Suppressor macrophage treated with lipopolysaccharide for 1 hour (primary cell): Measurements from ENCODE around the gene EID1.
"Not testable (repeated sequence)": the region's sequence is repeated elsewhere in the genome, so short reads cannot be mapped to it uniquely, and the experiment has no call there.

Source experiments
- DNase-seq, 3 donors: peaks; one replicate each; pipeline ENCODE4 v3.0.0-alpha.2; 2020 to 2022

Gene EID1

GRCh38 chr15:48871542-48871941 is 6.4 kb upstream of the EID1 start:
- DNase-seq = no peak

GRCh38 chr15:48872632-48873031 is 5.3 kb upstream of the EID1 start:
- no peak for DNase-seq

- no peak for DNase-seq
These were observed 2.5 kb upstream of the EID1 start for GRCh38 chr15:48875241-48875960.

- no peak for DNase-seq
These were observed 1.9 kb upstream of the EID1 start for GRCh38 chr15:48876057-48876456.

- no peak for DNase-seq
These were observed 2.2 kb downstream of the EID1 start for GRCh38 chr15:48880070-48880634.

GRCh38 chr15:48883699-48884098 is 5.8 kb downstream of the EID1 start:
- DNase-seq = no peak

GRCh38 chr15:48887144-48887543 is 9.2 kb downstream of the EID1 start:
- DNase-seq = no peak

DNA sequence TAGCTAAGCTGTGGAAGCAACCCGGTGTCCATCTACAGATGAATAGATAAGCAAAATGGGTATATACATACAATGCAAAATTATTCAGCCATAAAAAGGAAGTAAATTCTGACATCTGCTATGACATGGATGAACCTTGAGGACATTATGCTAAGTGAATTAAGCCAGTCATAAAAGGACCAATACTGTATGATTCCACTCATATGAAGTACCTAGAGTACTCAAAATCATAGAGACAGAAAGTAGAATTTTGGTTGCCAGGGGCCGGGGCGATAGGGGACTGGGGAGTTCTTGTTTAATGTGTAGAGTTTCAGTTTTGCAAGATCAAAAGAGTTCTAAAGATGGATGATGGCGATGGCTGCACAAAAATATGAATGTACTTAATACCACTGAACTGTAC is 10.3 kb downstream of the EID1 start:
- DNase-seq = no peak

- no peak for DNase-seq
These were observed 10.9 kb downstream of the EID1 start for GRCh38 chr15:48888836-48889235.

DNA sequence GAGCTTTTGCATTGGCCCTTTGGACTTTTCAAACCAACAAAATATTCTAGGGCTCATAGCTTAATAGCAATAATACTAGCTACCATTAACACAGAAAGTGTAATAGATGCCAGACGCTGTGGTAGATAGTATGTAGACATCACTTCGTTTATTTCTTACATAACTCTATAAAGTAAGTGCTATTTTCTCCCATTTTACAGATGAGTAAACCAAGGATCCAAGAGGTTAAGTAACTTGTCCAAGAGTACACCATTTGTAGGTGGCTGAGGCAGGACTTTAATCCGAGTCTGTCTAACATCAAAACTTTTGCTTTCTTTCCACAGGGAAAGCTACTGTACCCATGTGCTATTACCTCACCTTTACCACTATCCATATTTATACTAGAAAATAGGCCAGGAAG is 12.0 kb downstream of the EID1 start:
- no peak for DNase-seq

DNA sequence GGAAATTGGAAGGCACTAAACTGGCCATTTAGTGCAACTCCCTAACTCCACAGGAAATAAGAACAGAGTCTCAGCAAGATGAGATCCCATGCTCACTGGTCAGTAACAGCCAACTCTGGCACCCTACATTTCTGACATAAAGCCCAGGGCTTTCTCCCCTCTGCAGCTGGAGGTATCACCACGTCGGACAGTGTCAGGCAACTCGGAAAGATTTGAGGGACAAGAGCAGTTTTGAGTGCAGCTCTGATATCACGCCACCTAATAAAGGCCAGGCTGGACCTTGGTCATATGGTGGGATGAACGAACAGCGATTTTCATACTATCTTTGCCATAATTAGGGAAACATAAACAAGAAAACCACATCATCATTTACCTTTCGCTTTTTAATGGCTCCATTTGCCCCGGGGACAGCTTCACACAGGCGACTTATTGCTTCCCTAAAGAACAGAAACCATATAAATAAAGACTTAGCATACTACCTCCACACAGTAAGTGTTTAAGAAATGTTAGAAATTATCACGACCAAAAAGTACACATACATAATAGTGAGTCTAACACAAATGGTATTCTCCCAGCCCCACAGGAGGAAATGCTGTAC is 12.5 kb downstream of the EID1 start:
- no peak for DNase-seq

- DNase-seq = no peak
These were observed 13.4 kb downstream of the EID1 start for GRCh38 chr15:48891232-48891765.

- no peak for DNase-seq
These were observed 15.4 kb downstream of the EID1 start for GRCh38 chr15:48893311-48893710.

DNA sequence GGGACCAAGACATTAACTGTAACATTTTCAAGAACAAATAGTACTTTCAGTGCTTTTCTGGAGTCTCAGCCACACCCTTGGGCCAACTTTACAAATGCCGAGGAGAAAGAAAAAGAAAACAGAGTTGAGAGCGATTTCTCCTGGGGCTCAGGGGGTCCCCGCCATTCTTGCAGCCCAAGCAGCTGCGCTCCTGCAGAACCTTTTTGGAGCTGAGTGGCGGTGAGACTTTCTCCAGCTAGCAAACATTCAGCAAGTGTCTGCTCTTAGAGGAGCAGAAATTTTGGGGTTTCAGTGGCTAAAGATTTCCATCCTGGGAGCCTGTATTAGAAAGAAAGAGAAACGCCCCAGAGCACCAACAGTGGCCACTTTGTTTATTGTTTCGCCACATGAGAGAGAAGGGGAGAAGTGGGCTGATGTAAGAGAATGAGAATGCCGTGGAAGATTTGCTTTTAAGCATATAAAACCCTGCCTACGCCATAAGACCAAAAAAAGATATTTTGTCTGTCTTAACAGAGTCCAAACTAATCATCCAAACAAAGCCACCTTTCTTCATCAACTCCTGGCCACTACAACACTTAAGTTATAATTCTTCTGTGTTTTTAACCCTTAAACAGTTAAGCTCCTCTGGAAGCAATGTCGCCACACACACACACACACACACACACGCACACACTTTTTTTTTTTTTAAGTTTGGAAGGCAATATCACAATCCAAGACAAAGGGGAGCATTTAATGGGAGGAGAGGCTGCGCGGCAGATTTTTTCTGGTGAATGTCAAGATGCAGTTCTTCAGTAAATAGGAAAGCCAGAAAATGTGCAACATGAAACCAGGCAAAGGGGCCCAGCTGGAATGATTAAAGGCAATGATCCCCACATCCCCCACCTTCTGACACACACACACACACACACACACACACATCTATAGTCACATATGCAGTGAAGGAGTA is 19.2 kb downstream of the EID1 start:
- DNase-seq = no peak

DNA sequence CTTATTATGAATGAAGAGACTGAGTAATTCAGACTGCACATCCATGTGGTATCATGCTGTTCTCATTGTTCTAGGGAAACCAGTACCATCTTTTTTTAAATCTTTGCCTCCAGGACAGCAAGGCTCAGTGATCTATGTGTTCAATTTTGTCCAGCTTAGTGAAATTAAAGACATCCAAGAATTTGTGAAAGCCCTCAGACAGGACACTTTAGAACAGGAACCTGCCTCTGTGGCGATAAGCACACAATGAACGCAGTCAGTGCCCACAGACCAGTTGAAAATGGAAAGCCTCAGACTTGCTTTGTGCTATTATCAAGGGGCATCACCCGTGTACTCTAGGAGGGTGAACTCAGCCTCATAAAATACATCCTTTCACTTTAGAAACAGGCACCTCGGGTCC is 20.1 kb downstream of the EID1 start:
- no peak for DNase-seq

DNA sequence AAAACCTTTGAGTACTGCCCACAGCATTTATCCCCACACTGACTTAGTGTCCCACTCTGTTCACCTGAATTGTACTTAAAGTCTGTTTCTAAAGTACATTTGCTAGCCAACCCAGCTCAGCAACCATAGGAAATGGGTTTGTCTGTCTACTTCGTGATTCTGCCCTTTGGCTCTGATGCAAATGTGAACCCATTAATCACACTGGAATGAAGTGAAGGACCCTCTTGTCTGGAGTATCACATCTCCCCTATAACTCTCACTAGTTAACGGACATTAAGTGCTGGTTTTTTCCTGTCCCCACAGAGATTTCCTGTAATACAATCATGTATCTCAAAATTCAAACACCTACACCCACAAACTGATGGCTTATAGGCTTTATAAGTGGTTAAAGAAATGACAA is 20.5 kb downstream of the EID1 start:
- no peak for DNase-seq

DNA sequence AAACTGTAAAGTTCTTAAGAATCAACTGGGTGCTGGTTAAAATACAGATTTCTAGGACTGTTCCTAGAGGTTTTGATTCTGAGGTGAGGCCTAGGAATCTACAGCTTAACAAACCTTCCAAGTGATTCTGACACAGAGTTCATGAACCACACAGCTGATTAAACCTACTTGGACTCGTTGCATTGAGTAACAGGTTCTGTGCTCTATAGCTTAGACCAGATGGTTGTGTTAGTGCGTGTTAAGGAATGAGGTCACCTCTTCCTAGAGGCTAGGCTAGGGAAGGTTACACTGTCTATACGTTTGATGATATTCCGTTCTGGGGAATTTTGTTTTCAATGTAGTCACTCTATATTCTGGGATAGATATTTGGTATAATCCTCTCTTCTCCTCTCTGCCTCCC is 21.9 kb downstream of the EID1 start:
- no peak for DNase-seq

- no peak for DNase-seq
These were observed 26.8 kb downstream of the EID1 start for GRCh38 chr15:48904758-48905157.

DNA sequence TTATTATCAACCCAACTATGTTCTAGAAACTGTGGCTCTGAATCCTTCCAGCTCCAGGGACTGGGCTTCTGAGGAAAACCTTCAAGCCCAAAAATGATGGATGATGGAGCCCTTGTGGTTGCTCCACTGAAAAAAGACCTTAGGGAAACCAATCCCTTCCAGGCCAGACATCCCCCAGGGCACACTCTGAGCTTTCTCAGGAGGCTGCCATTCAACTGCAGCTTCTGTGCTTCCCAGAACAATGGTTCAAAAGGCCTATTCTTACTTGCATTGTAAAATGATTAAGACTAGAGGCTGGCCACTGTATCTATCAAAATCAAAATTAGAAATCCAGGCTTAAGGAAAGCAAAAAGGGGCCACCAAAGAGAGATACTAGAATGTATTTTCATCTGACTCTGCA is 27.3 kb downstream of the EID1 start:
- no peak for DNase-seq

GRCh38 chr15:48905847-48906246 is 27.9 kb downstream of the EID1 start:
- DNase-seq = no peak

- DNase-seq = not testable (repeated sequence)
These were observed 31.4 kb downstream of the EID1 start for GRCh38 chr15:48909313-48909712.

- DNase-seq = not testable (repeated sequence)
These were observed 32.6 kb downstream of the EID1 start for GRCh38 chr15:48910554-48910953.

DNA sequence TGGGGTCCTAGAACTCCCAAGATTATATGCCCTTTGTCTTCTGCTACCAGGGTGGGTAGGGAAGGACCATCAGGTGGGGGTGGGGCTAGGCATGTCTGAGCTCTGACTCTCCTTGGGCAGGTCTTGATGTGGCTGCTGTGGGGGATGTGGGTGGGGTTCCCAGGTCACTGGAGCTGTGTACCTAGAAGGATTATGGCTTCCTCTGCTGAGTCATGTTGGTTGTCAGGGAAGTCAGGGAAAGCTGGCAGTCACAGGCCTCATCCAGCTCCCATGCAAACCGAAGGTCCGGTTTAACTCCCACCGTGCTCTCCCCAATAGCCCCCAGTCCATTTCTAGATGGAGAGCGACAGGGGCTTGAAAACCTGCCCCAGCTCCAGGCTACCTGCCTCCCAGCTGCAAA is 35.2 kb downstream of the EID1 start:
- DNase-seq = no peak
